Endothelial cell (in vitro differentiated cells): ENCODE data around the gene DYNC1I1. TPM values are rescaled to one million over a fixed set of nuclear protein-coding genes. Genes with fewer than 3 reads are reported as not detected.

Source experiments
- DNase-seq: peaks from one replicate; pipeline ENCODE4 v3.0.0; 2021; ENCODE audit warnings: low spot score
- H3K27ac Mint-ChIP-seq: one replicate; pipeline ENCODE4 v1.8.0; 2021; ENCODE audit warnings: mixed read lengths, inconsistent platforms; ENCODE audit not compliant: unreplicated experiment
- H3K27me3 Mint-ChIP-seq: one replicate; pipeline ENCODE4 v1.8.0; 2021; ENCODE audit warnings: mild to moderate bottlenecking, moderate library complexity, mixed read lengths, inconsistent platforms; ENCODE audit not compliant: unreplicated experiment
- H3K36me3 Mint-ChIP-seq: one replicate; pipeline ENCODE4 v1.8.0; 2021; ENCODE audit warnings: mild to moderate bottlenecking, low read depth, mixed read lengths, inconsistent platforms; ENCODE audit not compliant: unreplicated experiment
- H3K4me1 Mint-ChIP-seq: one replicate; pipeline ENCODE4 v1.8.0; 2021; ENCODE audit warnings: mild to moderate bottlenecking, mixed read lengths, inconsistent platforms; ENCODE audit not compliant: unreplicated experiment
- H3K4me3 Mint-ChIP-seq: one replicate; pipeline ENCODE4 v1.8.0; 2021; ENCODE audit warnings: mild to moderate bottlenecking, mixed read lengths, inconsistent platforms; ENCODE audit not compliant: unreplicated experiment
- H3K9me3 Mint-ChIP-seq: one replicate; pipeline ENCODE4 v1.8.0; 2021; ENCODE audit warnings: mixed read lengths, inconsistent platforms; ENCODE audit not compliant: unreplicated experiment
- CTCF ChIP-seq: fragments of 200-600 bp; sonication (generic); IDR thresholded peaks from one replicate; pipeline ENCODE4 v1.5.0; 2021; ENCODE audit warnings: antibody characterized with exemption; ENCODE audit not compliant: unreplicated experiment
- total RNA-seq: library from RNA; stranded (reverse); fragmentation: NEBNext Ultra II Directional; extraction: Animal tissue kit (Norgen Biotek cat#: 25700); gene quantifications from one replicate; pipeline ENCODE4 v1.2.1, GENCODE V29; 2021; ENCODE audit not compliant: unreplicated experiment

Gene DYNC1I1
- total RNA-seq, 1 donor from 2014 or later, result 3.1 TPM

GRCh38 chr7:95997632-95998031 is 225.3 kb downstream of the DYNC1I1 start:
- no peak for DNase-seq
- no peaks in the 10 kb centered on the region for H3K36me3 Mint-ChIP-seq
- no peaks in the 10 kb centered on the region for H3K27me3 Mint-ChIP-seq
- TF ChIP-seq CTCF, result no peak
- no peaks in the 10 kb centered on the region for H3K9me3 Mint-ChIP-seq
- H3K27ac Mint-ChIP-seq, result no peak overlapping the region
- peaks cover 6% of the 10 kb centered on the region for H3K4me1 Mint-ChIP-seq
- no peak overlapping the region for H3K4me3 Mint-ChIP-seq

- DNase-seq, result no peak
- no peaks in the 10 kb centered on the region for H3K36me3 Mint-ChIP-seq
- no peaks in the 10 kb centered on the region for H3K9me3 Mint-ChIP-seq
- no peaks in the 10 kb centered on the region for H3K27me3 Mint-ChIP-seq
- H3K4me3 Mint-ChIP-seq, result no peak overlapping the region
- H3K27ac Mint-ChIP-seq, result no peak overlapping the region
- no peak for TF ChIP-seq CTCF
- peaks cover 2% of the 10 kb centered on the region for H3K4me1 Mint-ChIP-seq
These were observed 227.1 kb downstream of the DYNC1I1 start for GRCh38 chr7:95999481-95999880.

GRCh38 chr7:96004578-96004977 is 232.2 kb downstream of the DYNC1I1 start:
- no peak for DNase-seq
- Mint-ChIP-seq H3K36me3 (no peaks in the 10 kb centered on the region), H3K4me3 (no peak overlapping the region), H3K27me3 (peaks cover 1% of the 10 kb centered on the region), H3K9me3 (no peaks in the 10 kb centered on the region), H3K4me1 (no peaks in the 10 kb centered on the region), H3K27ac (no peak overlapping the region)
- TF ChIP-seq CTCF, result no peak

- TF ChIP-seq CTCF, result no peak
- Mint-ChIP-seq H3K4me3 (no peak overlapping the region), H3K27ac (no peak overlapping the region), H3K9me3 (no peaks in the 10 kb centered on the region), H3K36me3 (no peaks in the 10 kb centered on the region), H3K4me1 (no peaks in the 10 kb centered on the region), H3K27me3 (peaks cover 1% of the 10 kb centered on the region)
- no peak for DNase-seq
These were observed 232.9 kb downstream of the DYNC1I1 start for GRCh38 chr7:96005271-96005670.

- peaks cover 13% of the 10 kb centered on the region for H3K4me1 Mint-ChIP-seq
- no peaks in the 10 kb centered on the region for H3K9me3 Mint-ChIP-seq
- no peak overlapping the region for H3K4me3 Mint-ChIP-seq
- H3K27ac Mint-ChIP-seq, result no peak overlapping the region
- H3K36me3 Mint-ChIP-seq, result no peaks in the 10 kb centered on the region
- peaks cover 1% of the 10 kb centered on the region for H3K27me3 Mint-ChIP-seq
- TF ChIP-seq CTCF, result no peak
- no peak for DNase-seq
These were observed 236.8 kb downstream of the DYNC1I1 start for GRCh38 chr7:96009148-96009547.
